ENCODE measurements around the gene PMIS2.

GRCh38 chr19:35551091-35551810, 34.7 kb upstream of the PMIS2 start:
- TF ChIP-seq CTCF (IDR thresholded peaks at IDR 0.05; ENCODE audit: low read length): no peak
- TF ChIP-seq EZH2 (IDR thresholded peaks at IDR 0.05; ENCODE audit: borderline replicate concordance, low read length): no peak

Measured in OCI-LY1 (cell line).